BJ (cell line): Measurements from ENCODE around the gene SUGP2. TPM values are rescaled to one million over a fixed set of nuclear protein-coding genes. Genes with fewer than 3 reads are reported as not detected.

Experiments
- CTCF ChIA-PET: fragments of 350-600 bp; formaldehyde crosslinking; extraction: SDS; loops from one replicate; lab custom pipeline; 2021; ENCODE audit warnings: antibody characterized with exemption, inconsistent platforms; lab: Yijun Ruan, JAX
- POLR2A ChIA-PET: fragments of 300-600 bp; sonication (Branson Sonifier 250); formaldehyde crosslinking; extraction: SDS; loops from one replicate; lab custom pipeline; 2021; ENCODE audit warnings: antibody characterized with exemption; lab: Charles Lee
- DNase-seq: peaks from one replicate; pipeline ENCODE4 v3.0.0-alpha.2; 2011; ENCODE audit warnings: low read depth
- H3K27me3 ChIP-seq: 2 replicates; pipeline ENCODE4 v1.6.0; 2011; ENCODE audit warnings: low read length; ENCODE audit not compliant: control insufficient read depth, insufficient read depth
- H3K36me3 ChIP-seq: 2 replicates; pipeline ENCODE4 v1.5.1; 2011; ENCODE audit warnings: low read length; ENCODE audit not compliant: control insufficient read depth, insufficient read depth
- H3K4me3 ChIP-seq: 2 replicates; pipeline ENCODE4 v1.5.1; 2011; ENCODE audit warnings: low read depth, mild to moderate bottlenecking, control low read depth, low read length
- CTCF ChIP-seq: IDR thresholded peaks from 2 replicates; pipeline ENCODE4 v1.5.1; 2011; ENCODE audit warnings: low read depth, mild to moderate bottlenecking, control low read depth, inconsistent platforms, low read length, moderate library complexity; ENCODE audit not compliant: insufficient read depth
- polyA plus RNA-seq: library from polyadenylated mRNA; depleted of rRNA; stranded (reverse); fragments of >200 nt; gene quantifications from 2 replicates; pipeline ENCODE4 v1.2.3, GENCODE V29; 2011

The SUGP2 gene
- polyA plus RNA-seq, 1 experiment = 37.4 TPM

- Histone ChIP-seq H3K36me3 (peaks cover 29% of the 10 kb centered on the region), H3K27me3 (no peaks in the 10 kb centered on the region), H3K4me3 (no peak overlapping the region)
- no peak for TF ChIP-seq CTCF
- DNase-seq = no peak
- ChIA-PET POLR2A (no interaction called here), CTCF (interaction anchor here (1.1 kb wide), 1 partner anchor 117 kb away, joined by 3 read pairs; no protein-coding TSS in a partner anchor)
Measured at GRCh38 chr19:19057720-19058119, 24.4 kb upstream of the SUGP2 start.

- no peak for TF ChIP-seq CTCF
- H3K36me3 ChIP-seq = peaks cover 29% of the 10 kb centered on the region
- H3K4me3 ChIP-seq = no peak overlapping the region
- H3K27me3 ChIP-seq = no peaks in the 10 kb centered on the region
- no peak for DNase-seq
- POLR2A ChIA-PET = no interaction called here
- CTCF ChIA-PET = interaction anchor here (1.1 kb wide), 1 partner anchor 117 kb away, joined by 3 read pairs; no protein-coding TSS in a partner anchor
Measured at GRCh38 chr19:19057317-19057716, 24.0 kb upstream of the SUGP2 start.

- no peak for DNase-seq
- Histone ChIP-seq H3K36me3 (peaks cover 33% of the 10 kb centered on the region), H3K27me3 (no peaks in the 10 kb centered on the region), H3K4me3 (no peak overlapping the region)
- POLR2A ChIA-PET = no interaction called here
- no peak for TF ChIP-seq CTCF
- CTCF ChIA-PET = interaction anchor here (1.1 kb wide), 1 partner anchor 118 kb away, joined by 3 read pairs; no protein-coding TSS in a partner anchor
Measured at GRCh38 chr19:19056636-19057275, 23.4 kb upstream of the SUGP2 start.

- TF ChIP-seq CTCF = no peak
Measured at GRCh38 chr19:19055701-19056100, 22.4 kb upstream of the SUGP2 start.

GRCh38 chr19:19054939-19055440, 21.7 kb upstream of the SUGP2 start:
- no peak for DNase-seq
- ChIA-PET POLR2A (no interaction called here), CTCF (interaction anchor here (1.1 to 1.6 kb wide), 3 partner anchors 8 to 84 kb away, joined by 4 to 14 read pairs (median 6); partner anchors contain the start of gene SLC25A42)
- Histone ChIP-seq H3K27me3 (no peaks in the 10 kb centered on the region), H3K4me3 (no peak overlapping the region), H3K36me3 (peaks cover 35% of the 10 kb centered on the region)
- no peak for TF ChIP-seq CTCF

More at GRCh38 chr19:19055701-19056100, 22.4 kb upstream of the SUGP2 start:
- Histone ChIP-seq H3K36me3 (peaks cover 36% of the 10 kb centered on the region), H3K4me3 (no peak overlapping the region), H3K27me3 (no peaks in the 10 kb centered on the region)
- ChIA-PET POLR2A (no interaction called here), CTCF (interaction anchor here (1.1 to 1.4 kb wide), 2 partner anchors 13 to 83 kb away, joined by 4 to 6 read pairs; no protein-coding TSS in a partner anchor)
- DNase-seq = no peak
